Fibroblast of mammary gland (primary cell): Measurements from ENCODE around the gene PPP2R5C.

Experiments
- DNase-seq: peaks from one replicate; pipeline ENCODE4 v3.0.0-alpha.2; 2010; ENCODE audit warnings: low read depth
- H3K4me3 ChIP-seq: 2 replicates; pipeline ENCODE4 v1.5.1; 2011; ENCODE audit warnings: low read depth, mild to moderate bottlenecking, low read length, moderate library complexity; ENCODE audit not compliant: control insufficient read depth
- CTCF ChIP-seq: conservative IDR thresholded peaks from 2 replicates; pipeline ENCODE4 v1.5.1; 2011; ENCODE audit warnings: low read depth, low read length, inconsistent platforms; ENCODE audit not compliant: control insufficient read depth, insufficient read depth

PPP2R5C gene

GRCh38 chr14:101897326-101897725 lies 135.8 kb downstream of the PPP2R5C start:
- no peak for TF ChIP-seq CTCF
- no peak for DNase-seq

GRCh38 chr14:101898416-101898815 lies 136.9 kb downstream of the PPP2R5C start:
- no peak for DNase-seq
- no peak overlapping the region for H3K4me3 ChIP-seq
- TF ChIP-seq CTCF = no peak

More at GRCh38 chr14:101897326-101897725, 135.8 kb downstream of the PPP2R5C start:
- no peak overlapping the region for H3K4me3 ChIP-seq

- no peak overlapping the region for H3K4me3 ChIP-seq
- no peak for TF ChIP-seq CTCF
- no peak for DNase-seq
Observed at GRCh38 chr14:101899263-101899662, 137.8 kb downstream of the PPP2R5C start.

- DNase-seq = no peak
- H3K4me3 ChIP-seq = no peak overlapping the region
- TF ChIP-seq CTCF = no peak
Observed at GRCh38 chr14:101900253-101900652, 138.7 kb downstream of the PPP2R5C start.

GRCh38 chr14:101903111-101903561 lies 141.6 kb downstream of the PPP2R5C start:
- no peak for TF ChIP-seq CTCF
- DNase-seq = no peak
- H3K4me3 ChIP-seq = no peak overlapping the region

- DNase-seq = no peak
- TF ChIP-seq CTCF = no peak
- H3K4me3 ChIP-seq = no peak overlapping the region
Observed at GRCh38 chr14:101905614-101906013, 144.1 kb downstream of the PPP2R5C start.

- no peak for DNase-seq
- no peak overlapping the region for H3K4me3 ChIP-seq
- TF ChIP-seq CTCF = no peak
Observed at GRCh38 chr14:101906645-101907044, 145.1 kb downstream of the PPP2R5C start.
